Pons (tissue), 1 donor: ENCODE measurements around the gene FBN2.

Experiments
- DNase-seq: peaks from one replicate; pipeline ENCODE4 v3.0.0-alpha.2; 2016; ENCODE audit warnings: low spot score

The FBN2 gene

GRCh38 chr5:128538000-128538249 is at the start of gene FBN2:
Gene FBN2, minus strand, starts transcription at chr5:128538245. Its CDS starts 642 bp downstream, at chr5:128537603.
- no peak for DNase-seq

- no peak for DNase-seq
Measured at GRCh38 chr5:128587275-128587674, 49.2 kb upstream of the FBN2 start.

GRCh38 chr5:128586848-128587247 is 48.8 kb upstream of the FBN2 start:
- DNase-seq, result no peak

- DNase-seq, result no peak
Measured at GRCh38 chr5:128579639-128580038, 41.6 kb upstream of the FBN2 start.

GRCh38 chr5:128579093-128579492 is 41.0 kb upstream of the FBN2 start:
- no peak for DNase-seq

- no peak for DNase-seq
Measured at GRCh38 chr5:128574041-128574440, 36.0 kb upstream of the FBN2 start.

GRCh38 chr5:128572930-128573319 is 34.9 kb upstream of the FBN2 start:
- no peak for DNase-seq

- DNase-seq, result no peak
Measured at GRCh38 chr5:128572051-128572929, 34.2 kb upstream of the FBN2 start.

GRCh38 chr5:128566178-128566577 is 28.1 kb upstream of the FBN2 start:
- DNase-seq, result no peak

GRCh38 chr5:128559300-128560297 is 21.6 kb upstream of the FBN2 start:
- DNase-seq, result no peak

GRCh38 chr5:128553747-128554146 is 15.7 kb upstream of the FBN2 start:
- DNase-seq, result no peak

GRCh38 chr5:128551476-128551875 is 13.4 kb upstream of the FBN2 start:
- DNase-seq, result no peak

- no peak for DNase-seq
Measured at GRCh38 chr5:128549496-128549895, 11.5 kb upstream of the FBN2 start.

- DNase-seq, result no peak
Measured at GRCh38 chr5:128546658-128547281, 8.7 kb upstream of the FBN2 start.

- no peak for DNase-seq
Measured at GRCh38 chr5:128541385-128541784, 3.3 kb upstream of the FBN2 start.

- no peak for DNase-seq
Measured at GRCh38 chr5:128539038-128539429, 989 bp upstream of the FBN2 start.

- no peak for DNase-seq
Measured at GRCh38 chr5:128538250-128539037, 399 bp upstream of the FBN2 start.

- no peak for DNase-seq
Measured at GRCh38 chr5:128537221-128537999, 635 bp downstream of the FBN2 start.

- DNase-seq, result no peak
Measured at GRCh38 chr5:128536254-128537220, 1.5 kb downstream of the FBN2 start.

GRCh38 chr5:128535251-128535650 is 2.8 kb downstream of the FBN2 start:
- DNase-seq, result no peak
